ENCODE measurements around the gene CCZ1.
"Not testable (repeated sequence)": the region's sequence is repeated elsewhere in the genome, so short reads cannot be mapped to it uniquely, and the experiment has no call there.

DNA sequence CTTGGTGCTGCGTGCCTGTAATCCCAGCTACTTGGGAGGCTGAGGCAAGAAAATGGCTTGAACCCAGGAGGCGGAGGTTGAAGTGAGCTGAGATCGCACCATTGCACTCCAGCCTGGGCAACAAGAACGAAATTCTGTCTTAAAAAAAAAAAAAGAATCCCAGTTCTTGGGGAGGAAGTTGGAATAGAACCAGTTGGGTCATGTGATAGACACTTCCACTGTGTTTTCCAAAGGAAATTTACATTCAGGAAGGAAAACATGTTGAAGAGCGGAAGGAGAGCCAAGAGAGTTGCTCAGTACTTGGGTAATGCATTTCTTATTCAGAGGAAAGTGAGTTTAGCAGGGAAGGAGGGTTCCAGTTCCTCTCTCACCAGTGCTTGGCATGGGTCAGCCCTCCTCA is 37.3 kb upstream of the CCZ1 start:
- TF ChIP-seq, protein P1, sequence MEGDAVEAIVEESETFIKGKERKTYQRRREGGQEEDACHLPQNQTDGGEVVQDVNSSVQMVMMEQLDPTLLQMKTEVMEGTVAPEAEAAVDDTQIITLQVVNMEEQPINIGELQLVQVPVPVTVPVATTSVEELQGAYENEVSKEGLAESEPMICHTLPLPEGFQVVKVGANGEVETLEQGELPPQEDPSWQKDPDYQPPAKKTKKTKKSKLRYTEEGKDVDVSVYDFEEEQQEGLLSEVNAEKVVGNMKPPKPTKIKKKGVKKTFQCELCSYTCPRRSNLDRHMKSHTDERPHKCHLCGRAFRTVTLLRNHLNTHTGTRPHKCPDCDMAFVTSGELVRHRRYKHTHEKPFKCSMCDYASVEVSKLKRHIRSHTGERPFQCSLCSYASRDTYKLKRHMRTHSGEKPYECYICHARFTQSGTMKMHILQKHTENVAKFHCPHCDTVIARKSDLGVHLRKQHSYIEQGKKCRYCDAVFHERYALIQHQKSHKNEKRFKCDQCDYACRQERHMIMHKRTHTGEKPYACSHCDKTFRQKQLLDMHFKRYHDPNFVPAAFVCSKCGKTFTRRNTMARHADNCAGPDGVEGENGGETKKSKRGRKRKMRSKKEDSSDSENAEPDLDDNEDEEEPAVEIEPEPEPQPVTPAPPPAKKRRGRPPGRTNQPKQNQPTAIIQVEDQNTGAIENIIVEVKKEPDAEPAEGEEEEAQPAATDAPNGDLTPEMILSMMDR (IDR thresholded peaks at IDR 0.05): not testable (repeated sequence)
- not testable (repeated sequence) for TF ChIP-seq EZH2 (IDR thresholded peaks at IDR 0.05; ENCODE audit: borderline replicate concordance, insufficient read depth, low read depth, low read length, poor library complexity, severe bottlenecking)

Data from B cell (primary cell).